MCF 10A (cell line): ENCODE results near the gene TIMM10B. TPM values are rescaled to one million over a fixed set of nuclear protein-coding genes. Genes with fewer than 3 reads are reported as not detected.
A peak's percentile ranks its signal among the peaks of the same experiment; 100 is the strongest.

Experiments used
- BruUV-seq: library from RNA; stranded (reverse); fragments of 400-500 nt; replicated peaks from 2 replicates; lab custom pipeline; 2021; lab: Mats Ljungman, UMichigan
- CTCF ChIA-PET: fragments of 300-600 bp; sonication (Branson Sonifier 250); formaldehyde crosslinking; extraction: SDS; loops from one replicate; lab custom pipeline; 2021; ENCODE audit warnings: antibody characterized with exemption, inconsistent platforms; lab: Yijun Ruan, JAX
- POLR2A ChIA-PET: fragments of 300-600, 350-650 bp; sonication (Branson Sonifier 250); formaldehyde crosslinking; extraction: SDS; loops from one replicate; lab custom pipeline; 2020; ENCODE audit warnings: antibody characterized with exemption, inconsistent platforms; lab: Yijun Ruan, JAX
- DNase-seq: peaks from one replicate; pipeline ENCODE4 v3.0.0-alpha.2; 2018; ENCODE audit not compliant: unreplicated experiment
- H3K27ac Mint-ChIP-seq: one replicate; pipeline ENCODE4 v1.8.0; 2022; ENCODE audit warnings: mild to moderate bottlenecking, low read depth, mixed read lengths; ENCODE audit not compliant: unreplicated experiment
- H3K27me3 Mint-ChIP-seq: one replicate; pipeline ENCODE4 v1.8.0; 2022; ENCODE audit warnings: mixed read lengths; ENCODE audit not compliant: insufficient read depth, unreplicated experiment
- H3K36me3 Mint-ChIP-seq: one replicate; pipeline ENCODE4 v1.8.0; 2022; ENCODE audit warnings: mild to moderate bottlenecking, moderate library complexity, mixed read lengths; ENCODE audit not compliant: insufficient read depth, unreplicated experiment
- H3K4me1 Mint-ChIP-seq: one replicate; pipeline ENCODE4 v1.8.0; 2022; ENCODE audit warnings: mixed read lengths; ENCODE audit not compliant: insufficient read depth, unreplicated experiment
- H3K4me3 Mint-ChIP-seq: one replicate; pipeline ENCODE4 v1.8.0; 2022; ENCODE audit warnings: mild to moderate bottlenecking, moderate library complexity, mixed read lengths; ENCODE audit not compliant: unreplicated experiment
- H3K9me3 Mint-ChIP-seq: one replicate; pipeline ENCODE4 v1.8.0; 2022; ENCODE audit warnings: mixed read lengths; ENCODE audit not compliant: unreplicated experiment
- intact Hi-C: fragments of 100-400 bp; cut with micrococcal nuclease; formaldehyde crosslinking; loops from 2 replicates; pipeline ENCODE4 v1.14.1; 2022
- total RNA-seq: library from RNA; stranded (reverse); gene quantifications from 2 replicates; pipeline ENCODE4 v1.2.3, GENCODE V29; 2022
- TF ChIP-seq, protein P1 (sequence below): fragments of 200-600 bp; IDR thresholded peaks from one replicate; pipeline ENCODE4 v1.8.0; 2022; ENCODE audit warnings: antibody characterized with exemption, mild to moderate bottlenecking; ENCODE audit not compliant: unreplicated experiment

Gene TIMM10B
- total RNA-seq, 1 experiment from 2014 or later = 36.2 TPM

DNA sequence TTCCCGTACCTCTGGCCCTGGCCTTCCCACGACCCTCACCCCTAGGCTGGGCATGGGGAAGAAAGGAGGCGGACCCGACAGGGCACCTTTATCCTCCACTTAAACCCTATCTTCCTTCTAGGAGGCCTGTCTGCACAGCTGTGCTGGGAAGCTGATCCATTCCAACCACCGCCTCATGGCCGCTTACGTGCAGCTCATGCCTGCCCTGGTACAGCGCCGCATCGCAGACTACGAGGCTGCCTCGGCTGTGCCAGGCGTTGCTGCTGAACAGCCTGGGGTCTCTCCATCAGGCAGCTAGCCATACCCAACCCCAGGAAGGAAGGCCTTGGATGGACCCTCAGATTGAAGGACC, 599 bp downstream of the TIMM10B start:
- ChIA-PET CTCF (interaction anchor here (0.7 to 10.6 kb wide), 11 partner anchors 15 to 420 kb away, joined by 3 to 65 read pairs (median 4); partner anchors contain the start of genes DNHD1 and MRPL17), POLR2A (interaction anchor here (0.5 to 2.8 kb wide), 27 partner anchors 8 to 791 kb away, joined by 3 to 32 read pairs (median 7); partner anchors contain the start of genes APBB1, DNHD1, FHIP1B and MRPL17)
- Mint-ChIP-seq H3K27me3 (no peaks in the 10 kb centered on the region), H3K36me3 (peaks cover 44% of the 10 kb centered on the region), H3K27ac (peak overlapping the region; percentile 99), H3K4me1 (peaks cover 17% of the 10 kb centered on the region), H3K9me3 (no peaks in the 10 kb centered on the region), H3K4me3 (peak overlapping the region; percentile 93)
- DNase-seq = no peak
- intact Hi-C loops = no loop called here
- TF ChIP-seq, protein P1, sequence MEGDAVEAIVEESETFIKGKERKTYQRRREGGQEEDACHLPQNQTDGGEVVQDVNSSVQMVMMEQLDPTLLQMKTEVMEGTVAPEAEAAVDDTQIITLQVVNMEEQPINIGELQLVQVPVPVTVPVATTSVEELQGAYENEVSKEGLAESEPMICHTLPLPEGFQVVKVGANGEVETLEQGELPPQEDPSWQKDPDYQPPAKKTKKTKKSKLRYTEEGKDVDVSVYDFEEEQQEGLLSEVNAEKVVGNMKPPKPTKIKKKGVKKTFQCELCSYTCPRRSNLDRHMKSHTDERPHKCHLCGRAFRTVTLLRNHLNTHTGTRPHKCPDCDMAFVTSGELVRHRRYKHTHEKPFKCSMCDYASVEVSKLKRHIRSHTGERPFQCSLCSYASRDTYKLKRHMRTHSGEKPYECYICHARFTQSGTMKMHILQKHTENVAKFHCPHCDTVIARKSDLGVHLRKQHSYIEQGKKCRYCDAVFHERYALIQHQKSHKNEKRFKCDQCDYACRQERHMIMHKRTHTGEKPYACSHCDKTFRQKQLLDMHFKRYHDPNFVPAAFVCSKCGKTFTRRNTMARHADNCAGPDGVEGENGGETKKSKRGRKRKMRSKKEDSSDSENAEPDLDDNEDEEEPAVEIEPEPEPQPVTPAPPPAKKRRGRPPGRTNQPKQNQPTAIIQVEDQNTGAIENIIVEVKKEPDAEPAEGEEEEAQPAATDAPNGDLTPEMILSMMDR = no peak
- BruUV-seq = no TSS peak

DNA sequence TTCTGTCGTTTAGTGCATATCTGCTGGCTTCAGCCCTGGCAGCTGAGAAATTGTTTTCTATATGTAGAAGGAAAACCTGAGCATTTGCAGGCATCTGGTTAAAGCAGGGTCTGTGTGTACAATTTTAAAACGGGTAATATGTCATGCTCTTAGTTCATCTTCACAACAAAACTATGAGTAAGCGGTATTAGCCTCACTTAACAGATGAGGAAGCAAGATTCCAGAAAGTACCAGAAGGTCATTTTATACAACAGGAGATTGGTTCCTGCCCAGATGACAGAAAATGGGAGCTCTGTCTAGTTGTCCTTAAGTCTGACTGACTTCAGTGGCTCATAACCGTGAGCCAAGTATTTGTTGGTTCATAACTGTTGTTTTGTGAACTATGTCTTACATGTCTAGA, 1.1 kb downstream of the TIMM10B start:
- no peak for DNase-seq
- Mint-ChIP-seq H3K4me1 (peaks cover 17% of the 10 kb centered on the region), H3K4me3 (peak overlapping the region; percentile 93), H3K27me3 (no peaks in the 10 kb centered on the region), H3K9me3 (no peaks in the 10 kb centered on the region), H3K36me3 (peaks cover 42% of the 10 kb centered on the region), H3K27ac (peak overlapping the region; percentile 53)
- CTCF ChIA-PET = interaction anchor here (0.7 to 10.6 kb wide), 11 partner anchors 14 to 421 kb away, joined by 3 to 65 read pairs (median 4); partner anchors contain the start of genes DNHD1 and MRPL17
- POLR2A ChIA-PET = interaction anchor here (0.5 to 2.8 kb wide), 24 partner anchors 8 to 792 kb away, joined by 3 to 32 read pairs (median 8); partner anchors contain the start of genes APBB1, DNHD1, MRPL17 and RRP8
- TF ChIP-seq, protein P1 = no peak
- intact Hi-C loops = no loop called here
- no TSS peak for BruUV-seq

DNA sequence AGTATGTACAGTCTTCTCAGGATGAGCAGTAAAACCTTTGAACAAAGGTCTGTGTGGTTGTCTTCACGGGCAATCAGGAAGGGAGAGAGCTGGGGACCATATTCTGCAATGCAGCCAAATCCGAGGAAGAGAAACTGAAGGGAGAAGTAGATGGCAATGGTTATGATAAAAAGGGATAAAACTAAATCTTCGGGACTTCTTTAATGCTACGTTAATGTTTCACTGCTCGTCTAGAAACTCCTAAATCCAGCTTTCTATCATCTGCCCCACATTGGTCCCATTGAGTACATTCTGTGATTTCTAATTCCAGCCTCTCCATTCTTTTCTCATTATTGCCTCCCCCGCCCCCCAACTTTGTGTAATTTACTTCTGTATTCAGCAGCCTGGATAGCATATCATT, 1.7 kb downstream of the TIMM10B start:
- peak overlapping the region; percentile 93 for H3K4me3 Mint-ChIP-seq
- H3K9me3 Mint-ChIP-seq = no peaks in the 10 kb centered on the region
- intact Hi-C loops = no loop called here
- H3K27me3 Mint-ChIP-seq = no peaks in the 10 kb centered on the region
- peak overlapping the region; percentile 53 for H3K27ac Mint-ChIP-seq
- TF ChIP-seq, protein P1 = no peak
- no peak for DNase-seq
- ChIA-PET CTCF (interaction anchor here (0.7 to 10.6 kb wide), 6 partner anchors 13 to 113 kb away, joined by 3 to 65 read pairs (median 5); partner anchors contain the start of gene DNHD1), POLR2A (interaction anchor here (0.8 to 2.8 kb wide), 9 partner anchors 12 to 200 kb away, joined by 4 to 32 read pairs (median 10); partner anchors contain the start of genes APBB1, MRPL17, SMPD1 and TAF10)
- peaks cover 17% of the 10 kb centered on the region for H3K4me1 Mint-ChIP-seq
- H3K36me3 Mint-ChIP-seq = peaks cover 37% of the 10 kb centered on the region
- no TSS peak for BruUV-seq

DNA sequence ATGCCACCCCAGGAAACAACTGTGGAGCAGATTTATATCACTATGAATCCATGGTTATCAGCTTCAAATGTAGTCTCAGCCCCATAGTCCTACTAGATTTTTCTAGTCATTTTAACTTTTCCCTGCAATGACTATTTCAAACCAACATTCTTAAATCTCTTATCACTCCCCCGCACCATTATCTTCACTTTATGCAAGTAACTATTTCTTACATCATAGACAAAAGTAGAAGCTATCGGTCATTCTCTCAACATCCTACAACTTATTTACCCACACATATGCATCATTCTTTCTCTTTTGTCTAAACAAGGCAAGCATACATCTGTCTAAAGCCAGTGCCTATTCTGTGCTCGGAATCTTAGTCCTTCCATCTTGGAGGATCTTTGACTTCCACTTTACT, 4.4 kb downstream of the TIMM10B start:
- H3K27me3 Mint-ChIP-seq = no peaks in the 10 kb centered on the region
- no peak overlapping the region for H3K27ac Mint-ChIP-seq
- no peak overlapping the region for H3K4me3 Mint-ChIP-seq
- ChIA-PET CTCF (interaction anchor here (0.6 to 10.6 kb wide), 7 partner anchors 15 to 369 kb away, joined by 3 to 65 read pairs (median 4); no protein-coding TSS in a partner anchor), POLR2A (interaction anchor here (0.8 to 2.3 kb wide), 2 partner anchors 96 to 106 kb away, joined by 3 to 7 read pairs; partner anchors contain the start of gene SMPD1)
- H3K9me3 Mint-ChIP-seq = no peaks in the 10 kb centered on the region
- no peak for DNase-seq
- intact Hi-C loops = no loop called here
- peaks cover 16% of the 10 kb centered on the region for H3K4me1 Mint-ChIP-seq
- peaks cover 45% of the 10 kb centered on the region for H3K36me3 Mint-ChIP-seq
- TF ChIP-seq, protein P1 = no peak
- BruUV-seq = no TSS peak
